Kidney epithelial cell (primary cell): ENCODE results near the gene ADCY2. TPM values are rescaled to one million over a fixed set of nuclear protein-coding genes. Genes with fewer than 3 reads are reported as not detected.

Experiments
- DNase-seq: peaks from one replicate; pipeline ENCODE4 v3.0.0-alpha.2; 2010; ENCODE audit warnings: low read depth
- H3K27me3 ChIP-seq: 2 replicates; pipeline ENCODE4 v1.6.0; 2011; ENCODE audit warnings: low read length; ENCODE audit not compliant: control insufficient read depth, insufficient read depth
- H3K36me3 ChIP-seq: 2 replicates; pipeline ENCODE4 v1.5.1; 2011; ENCODE audit warnings: low read length; ENCODE audit not compliant: control insufficient read depth, insufficient read depth
- H3K4me3 ChIP-seq: 2 replicates; pipeline ENCODE4 v1.5.1; 2011; ENCODE audit warnings: low read depth, mild to moderate bottlenecking, control low read depth, low read length
- CTCF ChIP-seq: IDR thresholded peaks from 2 replicates; pipeline ENCODE4 v1.5.1; 2011; ENCODE audit warnings: mild to moderate bottlenecking, moderate library complexity, low read length, control low read depth, inconsistent platforms; ENCODE audit not compliant: insufficient read depth, poor library complexity, severe bottlenecking
- total RNA-seq: library from RNA; depleted of rRNA; stranded (reverse); fragments of >200 nt; gene quantifications from 2 replicates; pipeline ENCODE4 v1.2.3, GENCODE V29; 2015

Gene ADCY2
- total RNA-seq, 1 donor from 2014 or later = 0.25 TPM

GRCh38 chr5:7446913-7447312 lies 51.0 kb downstream of the ADCY2 start:
- Histone ChIP-seq H3K36me3 (no peaks in the 10 kb centered on the region), H3K4me3 (no peak overlapping the region), H3K27me3 (no peaks in the 10 kb centered on the region)
- no peak for TF ChIP-seq CTCF
- no peak for DNase-seq

GRCh38 chr5:7453947-7454346 lies 58.0 kb downstream of the ADCY2 start:
- H3K4me3 ChIP-seq = no peak overlapping the region
- H3K27me3 ChIP-seq = no peaks in the 10 kb centered on the region
- no peak for TF ChIP-seq CTCF
- no peaks in the 10 kb centered on the region for H3K36me3 ChIP-seq
- no peak for DNase-seq

DNA sequence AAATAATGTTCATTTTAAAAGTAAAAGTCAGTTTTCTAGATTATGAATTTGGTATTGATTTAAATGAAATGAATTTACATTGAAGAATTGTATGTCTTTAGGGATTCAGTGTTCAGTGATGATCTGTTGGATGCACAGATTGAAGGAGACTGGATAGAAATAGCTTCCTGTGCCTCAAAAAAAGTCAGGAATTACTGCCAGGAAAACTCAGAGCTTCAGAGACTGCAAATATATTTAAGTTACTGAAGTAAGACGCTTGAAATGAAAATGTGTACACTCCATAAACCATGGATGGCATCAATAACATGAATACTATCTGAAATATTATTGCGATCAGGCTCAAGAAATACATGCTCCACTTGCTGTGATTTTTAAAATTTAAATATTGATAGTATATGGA lies 60.3 kb downstream of the ADCY2 start:
- no peak overlapping the region for H3K4me3 ChIP-seq
- DNase-seq = no peak
- H3K27me3 ChIP-seq = no peaks in the 10 kb centered on the region
- no peak for TF ChIP-seq CTCF
- H3K36me3 ChIP-seq = no peaks in the 10 kb centered on the region

DNA sequence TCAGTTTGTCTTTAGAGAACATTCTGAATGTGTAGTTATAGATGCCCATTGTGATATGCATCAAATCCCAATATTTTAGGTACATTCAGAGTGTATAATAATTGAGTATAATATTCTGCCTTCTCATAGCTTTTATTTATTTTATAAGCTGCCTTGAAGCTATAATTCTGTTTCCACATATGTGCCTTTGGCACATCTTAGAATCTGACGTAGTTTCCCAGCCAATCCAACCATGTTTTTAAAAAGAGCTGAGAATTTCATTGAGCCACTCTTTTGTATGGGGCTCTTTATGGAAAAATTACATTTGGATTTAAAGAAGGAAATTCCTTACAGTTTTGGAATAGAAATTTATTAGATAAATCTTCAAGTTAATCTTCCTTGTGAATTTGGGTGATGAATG lies 65.4 kb downstream of the ADCY2 start:
- Histone ChIP-seq H3K4me3 (no peak overlapping the region), H3K36me3 (no peaks in the 10 kb centered on the region), H3K27me3 (no peaks in the 10 kb centered on the region)
- no peak for DNase-seq
- no peak for TF ChIP-seq CTCF

DNA sequence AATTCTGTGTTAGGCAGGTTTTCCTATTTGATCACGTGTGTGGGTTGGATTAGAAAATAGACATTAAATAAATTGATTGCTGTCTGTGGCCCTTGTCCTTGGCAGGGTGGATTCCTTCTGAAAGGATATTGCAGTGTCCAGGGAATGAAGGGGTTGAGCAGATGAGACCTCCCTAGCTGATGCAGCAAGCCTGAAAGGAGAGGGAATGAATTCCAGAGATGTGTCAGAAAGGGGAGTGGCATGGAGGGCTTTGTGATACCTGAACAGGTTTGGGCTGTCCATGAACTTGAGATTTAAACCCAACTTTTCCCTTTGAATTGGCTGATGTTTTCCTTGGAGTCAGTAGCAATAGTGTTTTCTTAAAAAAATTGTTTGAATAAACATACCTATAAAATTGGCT lies 66.8 kb downstream of the ADCY2 start:
- no peaks in the 10 kb centered on the region for H3K27me3 ChIP-seq
- TF ChIP-seq CTCF = no peak
- no peaks in the 10 kb centered on the region for H3K36me3 ChIP-seq
- H3K4me3 ChIP-seq = no peak overlapping the region
- DNase-seq = no peak

- no peaks in the 10 kb centered on the region for H3K27me3 ChIP-seq
- TF ChIP-seq CTCF = no peak
- no peak overlapping the region for H3K4me3 ChIP-seq
- no peak for DNase-seq
- H3K36me3 ChIP-seq = no peaks in the 10 kb centered on the region
Measured at GRCh38 chr5:7464182-7464581, 68.2 kb downstream of the ADCY2 start.
